ENCODE data around the gene ALDOA. TPM values are rescaled to one million over a fixed set of nuclear protein-coding genes. Genes with fewer than 3 reads are reported as not detected.

ALDOA gene
- total and polyA plus RNA-seq, 9 of the 15 experiments (the other 6 are each of a cell fraction or from before 2014, with no cell fraction given), result 311 to 2,224 (median 1,293) TPM

- TF ChIP-seq, protein P1, sequence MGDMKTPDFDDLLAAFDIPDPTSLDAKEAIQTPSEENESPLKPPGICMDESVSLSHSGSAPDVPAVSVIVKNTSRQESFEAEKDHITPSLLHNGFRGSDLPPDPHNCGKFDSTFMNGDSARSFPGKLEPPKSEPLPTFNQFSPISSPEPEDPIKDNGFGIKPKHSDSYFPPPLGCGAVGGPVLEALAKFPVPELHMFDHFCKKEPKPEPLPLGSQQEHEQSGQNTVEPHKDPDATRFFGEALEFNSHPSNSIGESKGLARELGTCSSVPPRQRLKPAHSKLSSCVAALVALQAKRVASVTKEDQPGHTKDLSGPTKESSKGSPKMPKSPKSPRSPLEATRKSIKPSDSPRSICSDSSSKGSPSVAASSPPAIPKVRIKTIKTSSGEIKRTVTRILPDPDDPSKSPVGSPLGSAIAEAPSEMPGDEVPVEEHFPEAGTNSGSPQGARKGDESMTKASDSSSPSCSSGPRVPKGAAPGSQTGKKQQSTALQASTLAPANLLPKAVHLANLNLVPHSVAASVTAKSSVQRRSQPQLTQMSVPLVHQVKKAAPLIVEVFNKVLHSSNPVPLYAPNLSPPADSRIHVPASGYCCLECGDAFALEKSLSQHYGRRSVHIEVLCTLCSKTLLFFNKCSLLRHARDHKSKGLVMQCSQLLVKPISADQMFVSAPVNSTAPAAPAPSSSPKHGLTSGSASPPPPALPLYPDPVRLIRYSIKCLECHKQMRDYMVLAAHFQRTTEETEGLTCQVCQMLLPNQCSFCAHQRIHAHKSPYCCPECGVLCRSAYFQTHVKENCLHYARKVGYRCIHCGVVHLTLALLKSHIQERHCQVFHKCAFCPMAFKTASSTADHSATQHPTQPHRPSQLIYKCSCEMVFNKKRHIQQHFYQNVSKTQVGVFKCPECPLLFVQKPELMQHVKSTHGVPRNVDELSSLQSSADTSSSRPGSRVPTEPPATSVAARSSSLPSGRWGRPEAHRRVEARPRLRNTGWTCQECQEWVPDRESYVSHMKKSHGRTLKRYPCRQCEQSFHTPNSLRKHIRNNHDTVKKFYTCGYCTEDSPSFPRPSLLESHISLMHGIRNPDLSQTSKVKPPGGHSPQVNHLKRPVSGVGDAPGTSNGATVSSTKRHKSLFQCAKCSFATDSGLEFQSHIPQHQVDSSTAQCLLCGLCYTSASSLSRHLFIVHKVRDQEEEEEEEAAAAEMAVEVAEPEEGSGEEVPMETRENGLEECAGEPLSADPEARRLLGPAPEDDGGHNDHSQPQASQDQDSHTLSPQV (IDR thresholded peaks at IDR 0.05), result peak; percentile 93
- TF ChIP-seq EP300 (IDR thresholded peaks at IDR 0.05; ENCODE audit: low read length) (peak; percentile 53; the same call in 1 of the 2 replicates), ZNF175 (CRISPR knock-in tag; IDR thresholded peaks at IDR 0.05; ENCODE audit: low read depth) (no peak), TAL1 (IDR thresholded peaks at IDR 0.05) (no peak), RBFOX2 (IDR thresholded peaks at IDR 0.05; ENCODE audit: low read depth, low read length) (peak; percentile 97), CEBPG (CRISPR knock-in tag; IDR thresholded peaks at IDR 0.05) (0 out of 2 replicates have a peak, but pooled peaks have one; percentile 47), CEBPG (tag; conservative IDR thresholded peaks at IDR 0.05 in 1 of 2, IDR thresholded peaks at IDR 0.05 in 1 of 2) (no peak), ERF (CRISPR knock-in tag; IDR thresholded peaks at IDR 0.05) (peak; percentile 97), KDM5B (IDR thresholded peaks at IDR 0.05; ENCODE audit: insufficient replicate concordance, low read depth, low read length) (peak; percentile 94), LEF1 (IDR thresholded peaks at IDR 0.05) (peak; percentile 54; the same call in 1 of the 2 replicates), SAFB2 (IDR thresholded peaks at IDR 0.05; ENCODE audit: borderline replicate concordance, low read depth, low read length, severe bottlenecking) (no peak), ETV1 (tag; conservative IDR thresholded peaks at IDR 0.05; ENCODE audit: low read depth) (peak; percentile 95), STAT6 (CRISPR knock-in tag; IDR thresholded peaks at IDR 0.05) (0 out of 2 replicates have a peak, but pooled peaks have one; percentile 25), ZNF778 (CRISPR knock-in tag; IDR thresholded peaks at IDR 0.05) (no peak), NBN (IDR thresholded peaks at IDR 0.05; ENCODE audit: low read depth) (peak; percentile 75)
- TF ChIP-seq, protein P2, sequence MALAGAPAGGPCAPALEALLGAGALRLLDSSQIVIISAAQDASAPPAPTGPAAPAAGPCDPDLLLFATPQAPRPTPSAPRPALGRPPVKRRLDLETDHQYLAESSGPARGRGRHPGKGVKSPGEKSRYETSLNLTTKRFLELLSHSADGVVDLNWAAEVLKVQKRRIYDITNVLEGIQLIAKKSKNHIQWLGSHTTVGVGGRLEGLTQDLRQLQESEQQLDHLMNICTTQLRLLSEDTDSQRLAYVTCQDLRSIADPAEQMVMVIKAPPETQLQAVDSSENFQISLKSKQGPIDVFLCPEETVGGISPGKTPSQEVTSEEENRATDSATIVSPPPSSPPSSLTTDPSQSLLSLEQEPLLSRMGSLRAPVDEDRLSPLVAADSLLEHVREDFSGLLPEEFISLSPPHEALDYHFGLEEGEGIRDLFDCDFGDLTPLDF (CRISPR knock-in tag; IDR thresholded peaks at IDR 0.05), result no peak; the same call in 1 of the 2 replicates
- TF ChIP-seq, protein P3, sequence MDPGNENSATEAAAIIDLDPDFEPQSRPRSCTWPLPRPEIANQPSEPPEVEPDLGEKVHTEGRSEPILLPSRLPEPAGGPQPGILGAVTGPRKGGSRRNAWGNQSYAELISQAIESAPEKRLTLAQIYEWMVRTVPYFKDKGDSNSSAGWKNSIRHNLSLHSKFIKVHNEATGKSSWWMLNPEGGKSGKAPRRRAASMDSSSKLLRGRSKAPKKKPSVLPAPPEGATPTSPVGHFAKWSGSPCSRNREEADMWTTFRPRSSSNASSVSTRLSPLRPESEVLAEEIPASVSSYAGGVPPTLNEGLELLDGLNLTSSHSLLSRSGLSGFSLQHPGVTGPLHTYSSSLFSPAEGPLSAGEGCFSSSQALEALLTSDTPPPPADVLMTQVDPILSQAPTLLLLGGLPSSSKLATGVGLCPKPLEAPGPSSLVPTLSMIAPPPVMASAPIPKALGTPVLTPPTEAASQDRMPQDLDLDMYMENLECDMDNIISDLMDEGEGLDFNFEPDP (CRISPR knock-in tag; IDR thresholded peaks at IDR 0.05), result no peak; the same call in 1 of the 2 replicates
Measured at GRCh38 chr16:30065102-30065942, at the start of gene ALDOA (continued).

Data from K562 (cell line).